HUES6 (cell line): ENCODE data around the gene COQ7.
A peak's percentile ranks its signal among the peaks of the same experiment; 100 is the strongest.

Experiments used
- H3K27ac ChIP-seq: 2 replicates; pipeline ENCODE4 v1.7.0; 2013; ENCODE audit warnings: low read depth, mild to moderate bottlenecking, low read length, inconsistent platforms
- H3K27me3 ChIP-seq: 2 replicates; pipeline ENCODE4 v1.6.1; 2013; ENCODE audit warnings: low read length; ENCODE audit not compliant: control insufficient read depth, insufficient read depth
- H3K36me3 ChIP-seq: 2 replicates; pipeline ENCODE4 v1.6.1; 2013; ENCODE audit warnings: low read length; ENCODE audit not compliant: control insufficient read depth, insufficient read depth
- H3K4me1 ChIP-seq: 2 replicates; pipeline ENCODE4 v1.6.1; 2013; ENCODE audit warnings: low read length; ENCODE audit not compliant: control insufficient read depth, insufficient read depth
- H3K4me3 ChIP-seq: 2 replicates; pipeline ENCODE4 v1.5.1; 2013; ENCODE audit warnings: low read depth, low read length
- H3K9ac ChIP-seq: one replicate; pipeline ENCODE4 v1.6.1; 2013; ENCODE audit warnings: mild to moderate bottlenecking, low read length
- H3K9me3 ChIP-seq: 2 replicates; pipeline ENCODE4 v1.6.1; 2013; ENCODE audit warnings: low read depth, low read length; ENCODE audit not compliant: control insufficient read depth, insufficient read depth

Gene COQ7

GRCh38 chr16:19113577-19114358, 46.4 kb downstream of the COQ7 start, which contains the start of gene ITPRIPL2:
Gene ITPRIPL2, plus strand, starts transcription at chr16:19113964. Its CDS starts 498 bp downstream, at chr16:19114462.
- peak within 1 kb of the TSS; percentile 82 for H3K9ac ChIP-seq
- no peaks in the 10 kb centered on the region for H3K9me3 ChIP-seq
- H3K36me3 ChIP-seq: no peaks in the 10 kb centered on the region
- H3K27me3 ChIP-seq: peaks cover 28% of the 10 kb centered on the region
- H3K4me3 ChIP-seq: peak within 1 kb of the TSS; percentile 65
- H3K27ac ChIP-seq: peak within 1 kb of the TSS; percentile 23; the same call in 1 of the 2 replicates
- H3K4me1 ChIP-seq: peaks cover 33% of the 10 kb centered on the region

GRCh38 chr16:19114359-19115147, 47.1 kb downstream of the COQ7 start:
- peak overlapping the region; percentile 82 for H3K9ac ChIP-seq
- H3K4me1 ChIP-seq: peaks cover 38% of the 10 kb centered on the region
- peak overlapping the region; percentile 65 for H3K4me3 ChIP-seq
- no peak overlapping the region for H3K27ac ChIP-seq
- peaks cover 28% of the 10 kb centered on the region for H3K27me3 ChIP-seq
- no peaks in the 10 kb centered on the region for H3K9me3 ChIP-seq
- no peaks in the 10 kb centered on the region for H3K36me3 ChIP-seq

GRCh38 chr16:19115148-19116021, 48.0 kb downstream of the COQ7 start:
- peaks cover 28% of the 10 kb centered on the region for H3K27me3 ChIP-seq
- peaks cover 38% of the 10 kb centered on the region for H3K4me1 ChIP-seq
- H3K27ac ChIP-seq: no peak overlapping the region
- no peaks in the 10 kb centered on the region for H3K36me3 ChIP-seq
- H3K9ac ChIP-seq: no peak overlapping the region
- H3K9me3 ChIP-seq: no peaks in the 10 kb centered on the region
- peak overlapping the region; percentile 65; the same call in 1 of the 2 replicates for H3K4me3 ChIP-seq

GRCh38 chr16:19116711-19117449, 49.5 kb downstream of the COQ7 start:
- Histone ChIP-seq H3K27ac (no peak overlapping the region), H3K27me3 (peaks cover 28% of the 10 kb centered on the region), H3K9me3 (no peaks in the 10 kb centered on the region), H3K36me3 (no peaks in the 10 kb centered on the region), H3K4me1 (peaks cover 38% of the 10 kb centered on the region), H3K9ac (no peak overlapping the region), H3K4me3 (peak overlapping the region; percentile 7; the same call in 1 of the 2 replicates)

GRCh38 chr16:19118938-19119431, 51.6 kb downstream of the COQ7 start:
- Histone ChIP-seq H3K9me3 (no peaks in the 10 kb centered on the region), H3K27ac (no peak overlapping the region), H3K9ac (no peak overlapping the region), H3K36me3 (no peaks in the 10 kb centered on the region), H3K27me3 (peaks cover 23% of the 10 kb centered on the region), H3K4me3 (no peak overlapping the region), H3K4me1 (peaks cover 35% of the 10 kb centered on the region)

GRCh38 chr16:19119564-19119963, 52.1 kb downstream of the COQ7 start:
- H3K36me3 ChIP-seq: no peaks in the 10 kb centered on the region
- H3K4me1 ChIP-seq: peaks cover 33% of the 10 kb centered on the region
- no peak overlapping the region for H3K9ac ChIP-seq
- H3K27me3 ChIP-seq: peaks cover 17% of the 10 kb centered on the region
- no peaks in the 10 kb centered on the region for H3K9me3 ChIP-seq
- no peak overlapping the region for H3K4me3 ChIP-seq
- H3K27ac ChIP-seq: no peak overlapping the region

- H3K9me3 ChIP-seq: peaks cover 4% of the 10 kb centered on the region
- H3K27me3 ChIP-seq: no peaks in the 10 kb centered on the region
- H3K4me3 ChIP-seq: no peak overlapping the region
- H3K4me1 ChIP-seq: peaks cover 9% of the 10 kb centered on the region; the same call in 1 of the 2 replicates
- no peak overlapping the region for H3K27ac ChIP-seq
- no peaks in the 10 kb centered on the region for H3K36me3 ChIP-seq
- H3K9ac ChIP-seq: no peak overlapping the region
Measured at GRCh38 chr16:19123535-19124178, 56.2 kb downstream of the COQ7 start.

GRCh38 chr16:19126300-19126699, 58.9 kb downstream of the COQ7 start:
- no peak overlapping the region for H3K9ac ChIP-seq
- peaks cover 4% of the 10 kb centered on the region for H3K9me3 ChIP-seq
- H3K4me1 ChIP-seq: peaks cover 24% of the 10 kb centered on the region
- H3K36me3 ChIP-seq: no peaks in the 10 kb centered on the region
- no peak overlapping the region for H3K27ac ChIP-seq
- no peak overlapping the region for H3K4me3 ChIP-seq
- no peaks in the 10 kb centered on the region for H3K27me3 ChIP-seq

GRCh38 chr16:19127205-19127604, 59.8 kb downstream of the COQ7 start:
- H3K27ac ChIP-seq: no peak overlapping the region
- no peaks in the 10 kb centered on the region for H3K36me3 ChIP-seq
- no peak overlapping the region for H3K9ac ChIP-seq
- no peak overlapping the region for H3K4me3 ChIP-seq
- peaks cover 4% of the 10 kb centered on the region for H3K9me3 ChIP-seq
- H3K4me1 ChIP-seq: peaks cover 26% of the 10 kb centered on the region
- H3K27me3 ChIP-seq: no peaks in the 10 kb centered on the region
